Stimulated activated naive CD4-positive, alpha-beta T cell (primary cell): Measurements from ENCODE around the gene MBOAT7.
"Not testable (repeated sequence)": the region's sequence is repeated elsewhere in the genome, so short reads cannot be mapped to it uniquely, and the experiment has no call there.

Experiments used
- DNase-seq, 6 experiments: peaks; one replicate each; lab custom pipeline; 2025; lab: John Stamatoyannopoulos, UW

The MBOAT7 gene

GRCh38 chr19:54209058-54209810 lies 19.9 kb upstream of the MBOAT7 start:
- no peak for DNase-seq

- no peak for DNase-seq
These were observed 19.3 kb upstream of the MBOAT7 start for GRCh38 chr19:54208784-54209057.

GRCh38 chr19:54207983-54208783 lies 18.8 kb upstream of the MBOAT7 start:
- peak in 4 of 6 experiments; percentile 10 to 59 (median 26) for DNase-seq

- DNase-seq = no peak
These were observed 18.2 kb upstream of the MBOAT7 start for GRCh38 chr19:54207676-54207982.

- not testable (repeated sequence) for DNase-seq
These were observed 17.8 kb upstream of the MBOAT7 start for GRCh38 chr19:54207193-54207592.

- no peak for DNase-seq
These were observed 17.4 kb upstream of the MBOAT7 start for GRCh38 chr19:54206831-54207177.

GRCh38 chr19:54206030-54206830 lies 16.9 kb upstream of the MBOAT7 start:
- DNase-seq = no peak

GRCh38 chr19:54204767-54205468 lies 15.5 kb upstream of the MBOAT7 start:
- DNase-seq = no peak

GRCh38 chr19:54203151-54203611 lies 13.8 kb upstream of the MBOAT7 start:
- DNase-seq = no peak

- DNase-seq = no peak
These were observed 12.6 kb upstream of the MBOAT7 start for GRCh38 chr19:54201980-54202379.

GRCh38 chr19:54201172-54201701 lies 11.9 kb upstream of the MBOAT7 start:
- no peak for DNase-seq

GRCh38 chr19:54199401-54199800 lies 10.0 kb upstream of the MBOAT7 start:
- no peak for DNase-seq

GRCh38 chr19:54197121-54197520 lies 7.7 kb upstream of the MBOAT7 start:
- no peak for DNase-seq

- no peak for DNase-seq
These were observed 7.2 kb upstream of the MBOAT7 start for GRCh38 chr19:54196536-54196935.

- not testable (repeated sequence) for DNase-seq
These were observed 5.1 kb upstream of the MBOAT7 start for GRCh38 chr19:54194463-54194862.

GRCh38 chr19:54193011-54193410 lies 3.6 kb upstream of the MBOAT7 start:
- DNase-seq = no peak

- DNase-seq = no peak
These were observed 2.6 kb upstream of the MBOAT7 start for GRCh38 chr19:54191811-54192453.

- peak in 5 of 6 experiments; percentile 89 to 99 (median 96) for DNase-seq
These were observed 1.8 kb upstream of the MBOAT7 start, which contains the start of gene TSEN34 for GRCh38 chr19:54191011-54191810. Gene TSEN34 (plus strand): TSS chr19:54191308. CDS start chr19:54191365, 57 bp downstream.

- peak; percentile 100 for DNase-seq
These were observed 1.2 kb upstream of the MBOAT7 start for GRCh38 chr19:54190503-54191010.
